H1 (cell line): ENCODE results near the gene SLTM. TPM values are rescaled to one million over a fixed set of nuclear protein-coding genes. Genes with fewer than 3 reads are reported as not detected.

Experiments
- ATF2 ChIP-seq: IDR thresholded peaks from 2 replicates; pipeline ENCODE4 v1.6.1; 2012; ENCODE audit warnings: low read length, inconsistent platforms
- CEBPB ChIP-seq: IDR thresholded peaks from 2 replicates; pipeline ENCODE4 v1.6.1; 2012; ENCODE audit warnings: low read depth, low read length
- GABPA ChIP-seq: IDR thresholded peaks from 2 replicates; pipeline ENCODE4 v1.6.1; 2011; ENCODE audit warnings: mild to moderate bottlenecking, low read length, moderate library complexity, borderline replicate concordance; ENCODE audit not compliant: insufficient read depth
- HDAC2 ChIP-seq, 2 experiments: fragments of 300-600 bp in 1 of 2; sonication (generic) in 1 of 2; IDR thresholded peaks; 2 replicates each; pipeline ENCODE4 v1.6.1; 2011 to 2012; ENCODE audit warnings: low read depth in 2 of 2, low read length in 2 of 2, mild to moderate bottlenecking in 2 of 2, moderate library complexity in 2 of 2, borderline replicate concordance in 1 of 2, inconsistent platforms in 1 of 2
- HDAC6 ChIP-seq: IDR thresholded peaks from one replicate; pipeline ENCODE4 v1.7.1; 2012; ENCODE audit warnings: low read depth, mild to moderate bottlenecking, inconsistent platforms, low read length, moderate library complexity
- JUN ChIP-seq: IDR thresholded peaks from 2 replicates; pipeline ENCODE4 v1.6.1; 2011; ENCODE audit warnings: low read depth, mild to moderate bottlenecking, improper control_type of control experiment, low read length
- JUND ChIP-seq: IDR thresholded peaks from 2 replicates; pipeline ENCODE4 v1.6.1; 2011; ENCODE audit warnings: mild to moderate bottlenecking, improper control_type of control experiment, low read length
- KDM5A ChIP-seq: fragments of 200-600 bp; IDR thresholded peaks from 2 replicates; pipeline ENCODE4 v1.7.1; 2012; ENCODE audit warnings: mild to moderate bottlenecking, low read length, inconsistent platforms, mixed read lengths
- MAFK ChIP-seq: IDR thresholded peaks from 2 replicates; pipeline ENCODE4 v1.6.1; 2012; ENCODE audit warnings: low read depth, mild to moderate bottlenecking, improper control_type of control experiment, low read length
- NANOG ChIP-seq: IDR thresholded peaks from 2 replicates; pipeline ENCODE4 v1.6.1; 2011; ENCODE audit warnings: low read length, low read depth, mild to moderate bottlenecking, inconsistent platforms; ENCODE audit not compliant: insufficient read depth, poor library complexity, severe bottlenecking
- POLR2A ChIP-seq, 2 experiments: IDR thresholded peaks; 1 replicate in 1 of 2; 2 replicates in 1 of 2; pipeline ENCODE4 v1.6.1; 2011; ENCODE audit warnings: low read depth in 2 of 2, low read length in 2 of 2, mild to moderate bottlenecking in 2 of 2; ENCODE audit errors: control extremely low read depth in 1 of 2
- RBBP5 ChIP-seq: IDR thresholded peaks from 2 replicates; pipeline ENCODE4 v1.7.1; 2012; ENCODE audit warnings: low read depth, mild to moderate bottlenecking, inconsistent platforms, low read length, moderate library complexity, borderline replicate concordance
- RXRA ChIP-seq: IDR thresholded peaks from 2 replicates; pipeline ENCODE4 v1.6.1; 2011; ENCODE audit warnings: low read depth, mild to moderate bottlenecking, low read length, moderate library complexity; ENCODE audit not compliant: insufficient read depth
- SAP30 ChIP-seq: fragments of 300-600 bp; sonication (generic); IDR thresholded peaks from 2 replicates; pipeline ENCODE4 v1.7.1; 2012; ENCODE audit warnings: low read length, moderate library complexity, mild to moderate bottlenecking, inconsistent platforms; ENCODE audit not compliant: insufficient read depth, insufficient replicate concordance
- SP4 ChIP-seq: IDR thresholded peaks from 2 replicates; pipeline ENCODE4 v1.6.1; 2012; ENCODE audit warnings: low read length, inconsistent platforms
- SRF ChIP-seq: IDR thresholded peaks from 2 replicates; pipeline ENCODE4 v1.6.1; 2011; ENCODE audit warnings: mild to moderate bottlenecking, low read depth, low read length, moderate library complexity
- polyA plus RNA-seq, 7 experiments: library from polyadenylated mRNA; depleted of rRNA in 3 of 7; stranded (reverse) in 5 of 7; unstranded in 2 of 7; fragments of >200 nt in 5 of 7; fragments of 200-250 nt in 2 of 7; gene quantifications; 1 replicate in 5 of 7; 2 replicates in 1 of 7; 4 replicates in 1 of 7; pipeline versions ENCODE4 v1.2.1 to v1.2.3, GENCODE V29; 2011 to 2013; ENCODE audit warnings: missing spikeins in 2 of 7, mixed read lengths in 2 of 7
- total RNA-seq: library from RNA; stranded (reverse); fragmentation: NEBNext Ultra II Directional; extraction: Animal tissue kit (Norgen Biotek cat#: 25700); gene quantifications from 2 replicates; pipeline ENCODE4 v1.2.1, GENCODE V29; 2021

Gene SLTM
- total and polyA plus RNA-seq, 2 of the 8 experiments (the other 6 are each of a cell fraction or from before 2014, with no cell fraction given) = 30.8 to 149 TPM

DNA sequence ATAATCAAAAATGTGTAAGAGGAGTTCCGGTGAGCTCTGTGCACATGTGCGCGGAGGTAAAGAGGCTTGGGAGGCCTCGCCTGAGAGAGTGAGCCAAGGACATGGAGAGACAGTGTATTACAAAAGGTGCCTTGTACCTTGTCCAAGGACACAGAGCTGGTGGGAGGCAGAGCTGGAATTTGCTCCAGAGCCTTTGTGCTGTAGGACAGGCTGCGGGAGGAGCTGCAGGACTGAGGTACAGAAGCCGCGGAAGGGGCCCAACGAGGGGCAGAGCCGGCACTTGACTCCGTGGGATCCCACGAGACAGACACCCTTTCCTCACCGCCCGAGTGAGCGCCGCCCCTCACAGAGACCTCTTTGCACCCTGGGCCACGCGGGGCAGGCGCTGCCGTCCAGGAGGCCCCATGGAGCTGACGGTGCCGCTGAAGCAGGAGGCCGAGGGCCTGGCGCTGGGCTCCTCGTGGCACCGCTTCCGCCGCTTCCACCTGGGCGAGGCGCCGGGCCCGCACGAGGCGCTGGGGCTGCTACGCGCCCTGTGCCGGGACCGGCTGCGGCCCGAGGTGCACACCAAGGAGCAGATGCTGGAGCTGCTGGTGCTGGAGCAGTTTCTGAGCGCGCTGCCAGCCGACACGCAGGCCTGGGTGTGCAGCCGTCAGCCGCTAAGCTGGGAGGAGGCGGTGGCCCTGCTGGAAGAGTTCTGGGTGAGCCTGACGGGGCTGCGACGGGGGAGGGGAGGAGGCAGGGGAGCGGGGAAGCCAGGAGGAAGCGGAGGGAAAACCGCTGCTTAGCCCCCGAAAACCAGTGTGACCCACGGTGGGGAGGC, 68.7 kb downstream of the SLTM start (continued):
- TF ChIP-seq JUND (0 out of 2 replicates have a peak, but pooled peaks have one; percentile 3), MAFK (no peak), POLR2A (IDR thresholded peaks at IDR 0.05; ENCODE audit: control extremely low read depth in 1 of 2, low read depth in 2 of 2, low read length in 2 of 2) (no peak; a peak in 1 of 3 replicates), SAP30 (no peak), RBBP5 (peak; percentile 87; the same call in 1 of the 2 replicates), RXRA (no peak), SRF (no peak), GABPA (no peak), HDAC2 (IDR thresholded peaks at IDR 0.05; ENCODE audit: borderline replicate concordance in 1 of 2, low read depth in 2 of 2, low read length in 2 of 2) (peak in 1 of 2 experiments; percentile 64; a peak in 1 of 4 replicates), HDAC6 (no peak), SP4 (0 out of 2 replicates have a peak, but pooled peaks have one; percentile 41), KDM5A (no peak), ATF2 (no peak), NANOG (no peak), JUN (no peak), CEBPB (no peak)
